ENCODE results near the gene KIAA0232. TPM values are rescaled to one million over a fixed set of nuclear protein-coding genes. Genes with fewer than 3 reads are reported as not detected.

The KIAA0232 gene
- total and polyA plus RNA-seq, 10 of the 15 experiments (the other 5 are each of a cell fraction or from before 2014, with no cell fraction given): 2.8 to 15.1 (median 10.8) TPM

DNA sequence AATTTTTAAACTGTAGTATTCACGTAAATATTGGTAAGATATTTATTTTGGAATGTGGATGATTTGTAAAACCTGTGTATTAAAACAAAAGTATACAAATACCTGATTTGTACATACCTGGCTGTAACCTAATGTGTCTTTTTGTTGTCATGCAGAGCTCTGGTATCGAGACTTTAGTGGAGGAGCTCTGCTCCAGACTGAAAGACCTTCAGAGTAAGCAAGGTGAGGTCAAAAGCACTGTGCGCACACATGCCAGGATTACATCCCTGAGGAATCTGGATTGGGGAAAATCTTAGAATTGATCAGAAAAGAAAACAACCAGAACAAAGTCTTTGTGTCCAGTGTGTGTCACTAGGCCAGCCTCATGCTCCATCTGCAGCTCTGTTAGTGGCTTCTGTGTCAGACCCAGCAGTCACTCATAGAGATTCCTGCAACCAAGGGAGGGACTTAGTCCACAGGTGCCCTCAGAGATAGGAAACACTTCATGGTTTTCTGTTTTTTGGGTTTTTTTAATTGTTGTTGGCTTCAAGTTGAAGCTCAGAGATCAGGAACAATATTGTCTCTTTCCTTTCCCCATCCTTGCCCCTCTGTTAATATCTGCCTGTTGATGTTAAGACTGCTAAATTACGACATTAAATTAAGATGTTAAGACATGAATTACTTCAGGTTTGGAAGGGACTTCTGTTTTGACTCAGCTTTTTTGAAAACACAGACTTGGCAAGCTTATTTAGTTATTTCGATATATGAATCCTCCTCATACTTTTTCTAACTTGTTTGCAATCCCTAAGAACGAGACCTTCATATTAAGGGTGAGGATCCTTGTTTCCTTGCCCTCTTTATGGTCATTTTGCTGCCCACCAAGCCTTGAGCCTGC, 74.7 kb downstream of the KIAA0232 start:
- ChIA-PET SMC1A (ENCODE audit: uncharacterized antibody, unreplicated experiment) (interaction anchor here (0.6 to 3.7 kb wide), 13 partner anchors 12 to 140 kb away, joined by 3 to 41 read pairs (median 3); no protein-coding TSS in a partner anchor), POLR2A (interaction anchor here (0.6 to 1.4 kb wide), 5 partner anchors 10 to 216 kb away, joined by 3 to 4 read pairs (median 3); no protein-coding TSS in a partner anchor), RAD21 (ENCODE audit: unreplicated experiment) (interaction anchor here (0.8 to 3.4 kb wide), 10 partner anchors 10 to 182 kb away, joined by 3 to 32 read pairs (median 5); partner anchors contain the start of gene KIAA0232), CTCF (interaction anchor here (0.9 to 2.0 kb wide), 10 partner anchors 8 to 182 kb away, joined by 3 to 28 read pairs (median 4); no protein-coding TSS in a partner anchor)
- TF ChIP-seq RELB (IDR thresholded peaks at IDR 0.05; ENCODE audit: low read depth) (no peak), ZNF622 (IDR thresholded peaks at IDR 0.05) (no peak), PKNOX1 (IDR thresholded peaks at IDR 0.05) (peak; percentile 43; the same call in 1 of the 2 replicates), STAT3 (IDR thresholded peaks at IDR 0.05; ENCODE audit: low read depth, low read length) (no peak), REST (IDR thresholded peaks at IDR 0.05; ENCODE audit: low read depth, low read length) (no peak)
- Histone ChIP-seq H3K27me3 (replicated peaks in 1 of 2; ENCODE audit: control insufficient read depth in 2 of 2, insufficient read depth in 2 of 2, low read length in 1 of 2) (no peaks in the 10 kb centered on the region), H2AFZ (ENCODE audit: control insufficient read depth, low read depth, low read length) (no peak overlapping the region), H3K27ac (ENCODE audit: control insufficient read depth, insufficient read depth) (no peak overlapping the region), H3K9ac (ENCODE audit: control insufficient read depth, insufficient read depth, low read length) (no peak overlapping the region), H3K36me3 (ENCODE audit: control insufficient read depth in 2 of 2, insufficient read depth in 2 of 2, low read length in 1 of 2) (peaks cover 8 to 21% of the 10 kb centered on the region in 2 experiments; a peak in 3 of 4 replicates), H3K4me3 (no peak overlapping the region), H3K4me1 (ENCODE audit: control insufficient read depth, insufficient read depth, low read length) (peaks cover 18% of the 10 kb centered on the region), H3K4me2 (ENCODE audit: control insufficient read depth, insufficient read depth) (no peak overlapping the region), H3K9me3 (replicated peaks; ENCODE audit: control insufficient read depth, insufficient read depth, low read length) (peaks cover 6% of the 10 kb centered on the region; the same call in 2 of the 3 replicates), H4K20me1 (ENCODE audit: control insufficient read depth, insufficient read depth) (no peaks in the 10 kb centered on the region), H3K79me2 (ENCODE audit: control insufficient read depth, insufficient read depth, low read length) (no peaks in the 10 kb centered on the region)
- no TSS peak for BruUV-seq (replicated peaks)
- WGBS (ENCODE audit: insufficient coverage, insufficient replicate concordance, low lambda C conversion rate, missing lambda C conversion rate): 96% methylated on average over 6 of the region's 6 CpGs
- FAIRE-seq (no peak), ATAC-seq (no peak), DNase-seq (ENCODE audit: low read depth, low spot score) (no peak)
- in situ Hi-C loops (cut with MboI) (no loop called here), intact Hi-C loops (cut with micrococcal nuclease; ENCODE audit: unreplicated experiment) (no loop called here)

All from GM12878 (cell line).